ENCODE measurements around the gene CD2AP.
A peak's percentile ranks its signal among the peaks of the same experiment; 100 is the strongest.

DNA sequence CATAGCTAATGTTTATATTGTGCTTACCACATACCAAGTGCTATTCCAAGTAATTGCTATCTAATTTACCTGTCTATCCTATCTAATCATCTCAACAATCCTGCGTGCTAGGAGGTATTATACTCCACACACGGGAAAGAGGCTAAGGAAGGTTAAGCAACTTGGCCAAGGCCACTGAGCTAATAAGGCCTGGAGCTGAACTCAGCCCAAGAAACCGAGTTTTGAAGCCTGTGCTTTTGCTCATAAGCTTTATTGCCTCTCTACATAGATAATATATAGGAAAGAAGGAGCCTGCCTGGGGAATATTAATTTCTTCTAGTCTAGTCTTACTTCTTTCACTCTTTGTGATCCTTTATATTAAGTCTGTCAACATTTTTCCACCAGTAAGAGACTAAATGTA is 153.0 kb downstream of the CD2AP start:
- TF ChIP-seq, protein P1, sequence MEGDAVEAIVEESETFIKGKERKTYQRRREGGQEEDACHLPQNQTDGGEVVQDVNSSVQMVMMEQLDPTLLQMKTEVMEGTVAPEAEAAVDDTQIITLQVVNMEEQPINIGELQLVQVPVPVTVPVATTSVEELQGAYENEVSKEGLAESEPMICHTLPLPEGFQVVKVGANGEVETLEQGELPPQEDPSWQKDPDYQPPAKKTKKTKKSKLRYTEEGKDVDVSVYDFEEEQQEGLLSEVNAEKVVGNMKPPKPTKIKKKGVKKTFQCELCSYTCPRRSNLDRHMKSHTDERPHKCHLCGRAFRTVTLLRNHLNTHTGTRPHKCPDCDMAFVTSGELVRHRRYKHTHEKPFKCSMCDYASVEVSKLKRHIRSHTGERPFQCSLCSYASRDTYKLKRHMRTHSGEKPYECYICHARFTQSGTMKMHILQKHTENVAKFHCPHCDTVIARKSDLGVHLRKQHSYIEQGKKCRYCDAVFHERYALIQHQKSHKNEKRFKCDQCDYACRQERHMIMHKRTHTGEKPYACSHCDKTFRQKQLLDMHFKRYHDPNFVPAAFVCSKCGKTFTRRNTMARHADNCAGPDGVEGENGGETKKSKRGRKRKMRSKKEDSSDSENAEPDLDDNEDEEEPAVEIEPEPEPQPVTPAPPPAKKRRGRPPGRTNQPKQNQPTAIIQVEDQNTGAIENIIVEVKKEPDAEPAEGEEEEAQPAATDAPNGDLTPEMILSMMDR (IDR thresholded peaks at IDR 0.05): no peak
- TF ChIP-seq POLR2AphosphoS5 (IDR thresholded peaks at IDR 0.05): peak in 1 of 4 donors; percentile 7

Measured in sigmoid colon (tissue), 4 donors.